IMR-90 (cell line): Measurements from ENCODE around the gene KRT4. TPM values are rescaled to one million over a fixed set of nuclear protein-coding genes. Genes with fewer than 3 reads are reported as not detected.

Source experiments
- ATAC-seq: fragments of 200-7000 bp; cut with Tn5 transposase; 2 replicates; pipeline ENCODE4 v1.9.1; 2020; ENCODE audit warnings: low read depth, mild to moderate bottlenecking, moderate library complexity
- BruUV-seq: library from RNA; stranded (reverse); fragments of 400-500 nt; replicated peaks from 2 replicates; lab custom pipeline; 2021; lab: Mats Ljungman, UMichigan
- CTCF ChIA-PET: fragments of 300-600 bp; formaldehyde crosslinking; extraction: SDS; loops from one replicate; lab custom pipeline; 2021; ENCODE audit warnings: antibody characterized with exemption; lab: Yijun Ruan, JAX
- POLR2A ChIA-PET: fragments of 300-600 bp; sonication (Branson Sonifier 250); formaldehyde crosslinking; loops from one replicate; lab custom pipeline; 2022; ENCODE audit warnings: antibody characterized with exemption; ENCODE audit not compliant: unreplicated experiment; lab: Charles Lee
- DNase-seq: peaks from one replicate; pipeline ENCODE4 v3.0.0; 2013
- H2AFZ ChIP-seq: replicated peaks from 2 replicates; pipeline ENCODE3; 2013; ENCODE audit warnings: low read length, mild to moderate bottlenecking; ENCODE audit not compliant: poor library complexity
- H2AK5ac ChIP-seq: 2 replicates; pipeline ENCODE4 v1.6.1; 2013; ENCODE audit warnings: low read depth, low read length, inconsistent platforms
- H2AK9ac ChIP-seq: replicated peaks from 2 replicates; pipeline ENCODE3; 2013; ENCODE audit warnings: mild to moderate bottlenecking, low read depth, low read length, moderate library complexity; ENCODE audit not compliant: poor library complexity
- H2BK120ac ChIP-seq: 2 replicates; pipeline ENCODE4 v1.6.1; 2013; ENCODE audit warnings: low read depth, low read length, inconsistent platforms
- H2BK15ac ChIP-seq: 3 replicates; pipeline ENCODE4 v1.6.1; 2013; ENCODE audit warnings: low read depth, low read length, inconsistent platforms
- H2BK20ac ChIP-seq: 2 replicates; pipeline ENCODE4 v1.6.1; 2013; ENCODE audit warnings: low read depth, mild to moderate bottlenecking, inconsistent platforms, low read length, moderate library complexity
- H2BK5ac ChIP-seq: 2 replicates; pipeline ENCODE4 v1.6.1; 2013; ENCODE audit warnings: mild to moderate bottlenecking, low read depth, low read length, inconsistent platforms; ENCODE audit not compliant: poor library complexity, severe bottlenecking
- H3K14ac ChIP-seq: replicated peaks from 2 replicates; pipeline ENCODE4 v1.6.1; 2013; ENCODE audit warnings: low read depth, low read length, inconsistent platforms
- H3K18ac ChIP-seq: 2 replicates; pipeline ENCODE4 v1.6.1; 2013; ENCODE audit warnings: low read depth, low read length, control low read depth
- H3K23ac ChIP-seq: 2 replicates; pipeline ENCODE4 v1.6.1; 2013; ENCODE audit warnings: low read depth, low read length, inconsistent platforms
- H3K27ac ChIP-seq: 2 replicates; pipeline ENCODE4 v1.5.1; 2013; ENCODE audit warnings: mild to moderate bottlenecking, control low read depth, low read length; ENCODE audit not compliant: insufficient read depth
- H3K27me3 ChIP-seq: 2 replicates; pipeline ENCODE4 v1.6.1; 2013; ENCODE audit warnings: low read length; ENCODE audit not compliant: control insufficient read depth, insufficient read depth
- H3K36me3 ChIP-seq: 2 replicates; pipeline ENCODE4 v1.6.1; 2013; ENCODE audit warnings: low read length, mixed read lengths; ENCODE audit not compliant: control insufficient read depth, insufficient read depth
- H3K4ac ChIP-seq: 2 replicates; pipeline ENCODE4 v1.6.1; 2013; ENCODE audit warnings: low read depth, low read length, inconsistent platforms
- H3K4me1 ChIP-seq: 2 replicates; pipeline ENCODE4 v1.6.1; 2013; ENCODE audit warnings: low read length, mixed read lengths; ENCODE audit not compliant: control insufficient read depth, insufficient read depth
- H3K4me2 ChIP-seq: 2 replicates; pipeline ENCODE4 v1.6.1; 2013; ENCODE audit warnings: low read depth, mild to moderate bottlenecking, control low read depth, low read length, moderate library complexity
- H3K4me3 ChIP-seq: 2 replicates; pipeline ENCODE4 v1.5.1; 2013; ENCODE audit warnings: low read depth, mild to moderate bottlenecking, control low read depth, low read length, moderate library complexity; ENCODE audit not compliant: insufficient read depth
- H3K56ac ChIP-seq: 2 replicates; pipeline ENCODE4 v1.6.1; 2013; ENCODE audit warnings: low read length, inconsistent platforms; ENCODE audit not compliant: insufficient read depth; ENCODE audit errors: extremely low read depth
- H3K79me1 ChIP-seq, 2 experiments: 2 replicates each; pipeline ENCODE4 v1.6.1; 2013; ENCODE audit warnings: low read length in 2 of 2, inconsistent platforms in 1 of 2, low read depth in 1 of 2
- H3K9ac ChIP-seq: 2 replicates; pipeline ENCODE4 v1.6.1; 2013; ENCODE audit warnings: low read depth, low read length, control low read depth
- H3K9me1 ChIP-seq: 2 replicates; pipeline ENCODE4 v1.6.1; 2013; ENCODE audit warnings: low read length, inconsistent platforms; ENCODE audit not compliant: insufficient read depth
- H3K9me3 ChIP-seq: 2 replicates; pipeline ENCODE4 v1.6.1; 2013; ENCODE audit warnings: low read length; ENCODE audit not compliant: control insufficient read depth, insufficient read depth
- H4K20me1 ChIP-seq: 2 replicates; pipeline ENCODE4 v1.6.1; 2013; ENCODE audit warnings: low read length, inconsistent platforms; ENCODE audit not compliant: insufficient read depth
- H4K5ac ChIP-seq: 2 replicates; pipeline ENCODE4 v1.6.1; 2013; ENCODE audit warnings: mild to moderate bottlenecking, low read depth, low read length, control low read depth
- H4K8ac ChIP-seq, 2 experiments: 2 replicates each; pipeline ENCODE4 v1.6.1; 2013; ENCODE audit warnings: low read depth in 2 of 2, low read length in 2 of 2, control low read depth in 1 of 2, inconsistent platforms in 1 of 2
- H4K91ac ChIP-seq: 2 replicates; pipeline ENCODE4 v1.6.1; 2013; ENCODE audit warnings: low read depth, low read length, inconsistent platforms; ENCODE audit not compliant: insufficient read depth
- BHLHE40 ChIP-seq: fragments of 150-350 bp; IDR thresholded peaks from 2 replicates; pipeline ENCODE4 v1.6.1; 2016; ENCODE audit warnings: mild to moderate bottlenecking, low read depth, low read length
- CEBPB ChIP-seq: IDR thresholded peaks from 2 replicates; pipeline ENCODE4 v1.6.1; 2012; ENCODE audit warnings: low read depth, low read length, improper control_type of control experiment
- CHD1 ChIP-seq: IDR thresholded peaks from 2 replicates; pipeline ENCODE4 v1.6.1; 2012; ENCODE audit warnings: low read depth, low read length, improper control_type of control experiment
- FOS ChIP-seq: fragments of 150-350 bp; IDR thresholded peaks from 2 replicates; pipeline ENCODE4 v1.6.1; 2016; ENCODE audit warnings: low read depth, low read length
- MAFK ChIP-seq: IDR thresholded peaks from 2 replicates; pipeline ENCODE4 v1.6.1; 2012; ENCODE audit warnings: low read depth, low read length, improper control_type of control experiment
- MAZ ChIP-seq: IDR thresholded peaks from 2 replicates; pipeline ENCODE4 v1.6.1; 2012; ENCODE audit warnings: low read depth, mild to moderate bottlenecking, low read length, improper control_type of control experiment, moderate library complexity, borderline replicate concordance
- MXI1 ChIP-seq: IDR thresholded peaks from 2 replicates; pipeline ENCODE4 v1.6.1; 2012; ENCODE audit warnings: low read depth, mild to moderate bottlenecking, low read length, moderate library complexity, borderline replicate concordance
- POLR2A ChIP-seq: IDR thresholded peaks from 2 replicates; pipeline ENCODE4 v1.6.1; 2012; ENCODE audit warnings: mild to moderate bottlenecking, low read depth, low read length
- RAD21 ChIP-seq: IDR thresholded peaks from 2 replicates; pipeline ENCODE4 v1.6.1; 2012; ENCODE audit warnings: low read length, improper control_type of control experiment
- RCOR1 ChIP-seq: IDR thresholded peaks from 2 replicates; pipeline ENCODE4 v1.6.1; 2012; ENCODE audit warnings: mild to moderate bottlenecking, low read length, improper control_type of control experiment; ENCODE audit not compliant: insufficient replicate concordance
- RFX5 ChIP-seq: IDR thresholded peaks from 2 replicates; pipeline ENCODE4 v1.8.0; 2012; ENCODE audit warnings: low read depth, mild to moderate bottlenecking, low read length, moderate library complexity
- SMC3 ChIP-seq: fragments of 150-350 bp; IDR thresholded peaks from 2 replicates; pipeline ENCODE4 v1.6.1; 2016; ENCODE audit warnings: low read depth, mild to moderate bottlenecking, antibody characterized with exemption, low read length, moderate library complexity
- WGBS, 2 experiments: methylation state at CpG; one replicate each; pipeline versions ENCODE4 v1.1.5 to v1.1.7; 2013; ENCODE audit warnings: missing lambda C conversion rate in 2 of 2; ENCODE audit not compliant: insufficient read length in 1 of 2; ENCODE audit errors: extremely low coverage in 2 of 2; 5-methylcytosine and 5-hydroxymethylcytosine counted together
- dilution Hi-C: fragments of 300-500 bp; cut with HindIII; formaldehyde crosslinking; loops from one replicate; pipeline ENCODE4 v1.14.3; 2018; ENCODE audit warnings: low sequenced_read_pairs; ENCODE audit not compliant: unreplicated experiment
- in situ Hi-C: fragments of 300-500 bp; cut with MboI; formaldehyde crosslinking; loops from 3 replicates; pipeline ENCODE4 v1.14.3; 2019; ENCODE audit warnings: low sequenced_read_pairs, inconsistent platforms, mixed read lengths
- intact Hi-C: fragments of 100-400 bp; cut with micrococcal nuclease; formaldehyde crosslinking; loops from 2 replicates; pipeline ENCODE4 v1.10.0; 2022
- polyA plus RNA-seq, 3 experiments: library from polyadenylated mRNA; depleted of rRNA; stranded (reverse); fragments of >200 nt; gene quantifications; 2 replicates each; pipeline ENCODE4 v1.2.3, GENCODE V29; 2012; ENCODE audit warnings: low replicate concordance in 1 of 3
- total RNA-seq: library from RNA; depleted of rRNA; stranded (reverse); fragments of >200 nt; gene quantifications from 2 replicates; pipeline ENCODE4 v1.2.3, GENCODE V29; 2012
- TF ChIP-seq, protein P1 (sequence below): conservative IDR thresholded peaks from 2 replicates; pipeline ENCODE4 v1.5.1; 2012; ENCODE audit warnings: mild to moderate bottlenecking, low read depth, low read length, improper control_type of control experiment
- TF ChIP-seq, protein P2 (sequence below): fragments of 150-350 bp; IDR thresholded peaks from 2 replicates; pipeline ENCODE4 v1.6.1; 2016; ENCODE audit warnings: low read depth, mild to moderate bottlenecking, low read length, moderate library complexity, borderline replicate concordance
- TF ChIP-seq, protein P3 (sequence below): fragments of 150-350 bp; IDR thresholded peaks from 2 replicates; pipeline ENCODE4 v1.6.1; 2017; ENCODE audit warnings: mild to moderate bottlenecking, antibody characterized with exemption, low read length, low read depth

KRT4 gene
- total and polyA plus RNA-seq, 2 of the 4 experiments (the other 2 are of a cell fraction): under 0.01 to 0.07 TPM

DNA sequence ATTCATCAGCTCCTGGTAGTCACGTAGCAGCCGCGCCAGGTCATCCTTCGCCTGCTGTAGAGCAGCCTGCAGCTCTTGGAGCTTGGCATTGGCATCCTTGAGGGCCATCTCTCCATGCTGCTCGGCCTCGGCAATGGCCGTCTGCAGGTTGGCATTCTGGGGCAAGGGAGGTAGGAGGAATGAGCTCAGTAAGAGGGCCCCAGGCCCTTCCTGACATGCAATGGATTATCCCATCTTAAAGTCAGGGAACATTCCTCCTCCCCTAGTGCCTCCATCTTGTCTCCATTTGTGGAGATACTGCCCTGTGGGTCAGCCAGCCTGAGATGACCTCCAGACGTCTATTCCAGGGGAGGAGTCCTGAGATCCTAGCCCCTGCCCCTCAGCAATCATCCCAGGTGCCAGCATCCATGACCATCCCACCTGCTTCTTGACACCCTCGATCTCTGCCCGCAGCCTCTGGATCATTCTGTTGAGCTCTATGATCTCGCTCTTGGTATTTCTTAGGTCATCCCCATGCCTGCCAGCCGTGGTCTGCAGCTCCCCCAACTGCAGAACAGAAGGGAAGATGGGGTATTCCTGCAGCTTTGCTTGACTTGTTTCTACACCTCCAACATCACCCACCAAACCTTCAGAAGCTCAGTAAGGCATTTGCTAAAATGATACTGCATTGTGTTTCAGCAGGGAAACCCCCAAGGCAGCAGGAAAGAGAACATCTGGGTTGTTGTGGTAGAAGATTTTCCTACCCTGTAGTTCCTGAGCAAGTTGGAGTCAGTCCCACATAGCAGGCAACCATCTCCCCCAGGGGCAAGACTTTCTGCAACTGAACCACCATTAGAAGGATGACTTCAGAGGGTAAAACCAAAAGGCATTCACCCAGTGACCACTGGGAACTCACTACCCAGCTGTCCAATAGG is 22.4 kb downstream of the KRT4 start:
- no peak overlapping the region for H2AFZ ChIP-seq
- H3K23ac ChIP-seq: no peak overlapping the region
- no peak overlapping the region for H4K5ac ChIP-seq
- H3K36me3 ChIP-seq: no peaks in the 10 kb centered on the region
- CTCF ChIA-PET: no interaction called here
- no peak overlapping the region for H3K4ac ChIP-seq
- H3K14ac ChIP-seq: no peak overlapping the region
- no peaks in the 10 kb centered on the region for H3K9me1 ChIP-seq
- H3K4me3 ChIP-seq: no peak overlapping the region
- intact Hi-C loops: no loop called here
- no peak overlapping the region for H3K56ac ChIP-seq
- no peak overlapping the region for H2BK5ac ChIP-seq
- POLR2A ChIA-PET: no interaction called here
- no peak overlapping the region for H4K8ac ChIP-seq
- no peak overlapping the region for H4K91ac ChIP-seq
- no peak overlapping the region for H2AK9ac ChIP-seq
- H3K27ac ChIP-seq: no peak overlapping the region
- H3K18ac ChIP-seq: no peak overlapping the region
- WGBS, 2 experiments: 97% methylated on average over 4 of the region's 12 CpGs; no CpG with 5 or more reads in 1 of the 2 experiments
- H3K9me3 ChIP-seq: no peaks in the 10 kb centered on the region
- H3K4me1 ChIP-seq: no peaks in the 10 kb centered on the region
- dilution Hi-C loops: no loop called here
- H3K4me2 ChIP-seq: no peak overlapping the region
- H2AK5ac ChIP-seq: no peak overlapping the region
- H2BK120ac ChIP-seq: no peak overlapping the region
- ATAC-seq (no peak), DNase-seq (no peak)
- in situ Hi-C loops: no loop called here
- H2BK20ac ChIP-seq: no peak overlapping the region
- H4K20me1 ChIP-seq: no peaks in the 10 kb centered on the region
- no TSS peak for BruUV-seq
- H3K27me3 ChIP-seq: peaks cover 42% of the 10 kb centered on the region
- no peak overlapping the region for H3K9ac ChIP-seq
- no peak overlapping the region for H2BK15ac ChIP-seq
- no peaks in the 10 kb centered on the region for H3K79me1 ChIP-seq
- TF ChIP-seq CEBPB: no peak
- TF ChIP-seq, protein P1, sequence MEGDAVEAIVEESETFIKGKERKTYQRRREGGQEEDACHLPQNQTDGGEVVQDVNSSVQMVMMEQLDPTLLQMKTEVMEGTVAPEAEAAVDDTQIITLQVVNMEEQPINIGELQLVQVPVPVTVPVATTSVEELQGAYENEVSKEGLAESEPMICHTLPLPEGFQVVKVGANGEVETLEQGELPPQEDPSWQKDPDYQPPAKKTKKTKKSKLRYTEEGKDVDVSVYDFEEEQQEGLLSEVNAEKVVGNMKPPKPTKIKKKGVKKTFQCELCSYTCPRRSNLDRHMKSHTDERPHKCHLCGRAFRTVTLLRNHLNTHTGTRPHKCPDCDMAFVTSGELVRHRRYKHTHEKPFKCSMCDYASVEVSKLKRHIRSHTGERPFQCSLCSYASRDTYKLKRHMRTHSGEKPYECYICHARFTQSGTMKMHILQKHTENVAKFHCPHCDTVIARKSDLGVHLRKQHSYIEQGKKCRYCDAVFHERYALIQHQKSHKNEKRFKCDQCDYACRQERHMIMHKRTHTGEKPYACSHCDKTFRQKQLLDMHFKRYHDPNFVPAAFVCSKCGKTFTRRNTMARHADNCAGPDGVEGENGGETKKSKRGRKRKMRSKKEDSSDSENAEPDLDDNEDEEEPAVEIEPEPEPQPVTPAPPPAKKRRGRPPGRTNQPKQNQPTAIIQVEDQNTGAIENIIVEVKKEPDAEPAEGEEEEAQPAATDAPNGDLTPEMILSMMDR: no peak
- no peak for TF ChIP-seq MAZ
- TF ChIP-seq RCOR1: no peak
- TF ChIP-seq POLR2A: no peak
- no peak for TF ChIP-seq RFX5
- no peak for TF ChIP-seq SMC3
- no peak for TF ChIP-seq BHLHE40
- TF ChIP-seq, protein P2, sequence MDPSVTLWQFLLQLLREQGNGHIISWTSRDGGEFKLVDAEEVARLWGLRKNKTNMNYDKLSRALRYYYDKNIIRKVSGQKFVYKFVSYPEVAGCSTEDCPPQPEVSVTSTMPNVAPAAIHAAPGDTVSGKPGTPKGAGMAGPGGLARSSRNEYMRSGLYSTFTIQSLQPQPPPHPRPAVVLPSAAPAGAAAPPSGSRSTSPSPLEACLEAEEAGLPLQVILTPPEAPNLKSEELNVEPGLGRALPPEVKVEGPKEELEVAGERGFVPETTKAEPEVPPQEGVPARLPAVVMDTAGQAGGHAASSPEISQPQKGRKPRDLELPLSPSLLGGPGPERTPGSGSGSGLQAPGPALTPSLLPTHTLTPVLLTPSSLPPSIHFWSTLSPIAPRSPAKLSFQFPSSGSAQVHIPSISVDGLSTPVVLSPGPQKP: no peak
- TF ChIP-seq RAD21: no peak
- TF ChIP-seq, protein P3, sequence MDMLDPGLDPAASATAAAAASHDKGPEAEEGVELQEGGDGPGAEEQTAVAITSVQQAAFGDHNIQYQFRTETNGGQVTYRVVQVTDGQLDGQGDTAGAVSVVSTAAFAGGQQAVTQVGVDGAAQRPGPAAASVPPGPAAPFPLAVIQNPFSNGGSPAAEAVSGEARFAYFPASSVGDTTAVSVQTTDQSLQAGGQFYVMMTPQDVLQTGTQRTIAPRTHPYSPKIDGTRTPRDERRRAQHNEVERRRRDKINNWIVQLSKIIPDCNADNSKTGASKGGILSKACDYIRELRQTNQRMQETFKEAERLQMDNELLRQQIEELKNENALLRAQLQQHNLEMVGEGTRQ: no peak
- no peak for TF ChIP-seq FOS
- TF ChIP-seq MAFK: no peak
- no peak for TF ChIP-seq MXI1
- no peak for TF ChIP-seq CHD1
